ENCODE data around the gene ACVR1.

DNA sequence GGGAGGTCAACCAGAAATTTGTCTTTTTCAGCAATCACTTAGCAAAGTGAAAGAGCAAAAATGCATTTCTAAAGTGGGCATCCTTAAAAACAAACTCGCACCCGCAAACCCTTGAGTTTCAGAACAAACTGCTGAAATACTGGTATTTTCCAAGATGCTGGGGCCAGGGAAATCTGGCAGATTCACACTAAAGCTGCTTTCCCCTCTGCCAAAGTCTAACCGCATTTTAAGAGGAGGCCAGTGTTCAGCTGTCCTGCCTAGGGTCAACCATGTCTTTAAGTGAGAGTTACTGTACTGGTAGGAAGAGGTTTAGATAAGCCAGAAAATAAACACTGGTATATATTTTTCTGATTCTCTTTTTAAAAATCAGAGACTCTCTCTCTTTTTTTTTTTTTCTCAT is 55.9 kb downstream of the ACVR1 start:
- TF ChIP-seq, protein P1, sequence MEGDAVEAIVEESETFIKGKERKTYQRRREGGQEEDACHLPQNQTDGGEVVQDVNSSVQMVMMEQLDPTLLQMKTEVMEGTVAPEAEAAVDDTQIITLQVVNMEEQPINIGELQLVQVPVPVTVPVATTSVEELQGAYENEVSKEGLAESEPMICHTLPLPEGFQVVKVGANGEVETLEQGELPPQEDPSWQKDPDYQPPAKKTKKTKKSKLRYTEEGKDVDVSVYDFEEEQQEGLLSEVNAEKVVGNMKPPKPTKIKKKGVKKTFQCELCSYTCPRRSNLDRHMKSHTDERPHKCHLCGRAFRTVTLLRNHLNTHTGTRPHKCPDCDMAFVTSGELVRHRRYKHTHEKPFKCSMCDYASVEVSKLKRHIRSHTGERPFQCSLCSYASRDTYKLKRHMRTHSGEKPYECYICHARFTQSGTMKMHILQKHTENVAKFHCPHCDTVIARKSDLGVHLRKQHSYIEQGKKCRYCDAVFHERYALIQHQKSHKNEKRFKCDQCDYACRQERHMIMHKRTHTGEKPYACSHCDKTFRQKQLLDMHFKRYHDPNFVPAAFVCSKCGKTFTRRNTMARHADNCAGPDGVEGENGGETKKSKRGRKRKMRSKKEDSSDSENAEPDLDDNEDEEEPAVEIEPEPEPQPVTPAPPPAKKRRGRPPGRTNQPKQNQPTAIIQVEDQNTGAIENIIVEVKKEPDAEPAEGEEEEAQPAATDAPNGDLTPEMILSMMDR (IDR thresholded peaks at IDR 0.05; ENCODE audit: borderline replicate concordance, extremely low read depth, low read length, poor library complexity, severe bottlenecking) = no peak
- no peak for TF ChIP-seq EZH2 (IDR thresholded peaks at IDR 0.05; ENCODE audit: borderline replicate concordance, low read depth, low read length, severe bottlenecking)
